K562 treated with DMSO at 1 percent for 24 hours (cell line): ENCODE results near the gene CYP20A1. TPM values are rescaled to one million over a fixed set of nuclear protein-coding genes. Genes with fewer than 3 reads are reported as not detected.

Experiments
- total RNA-seq: library from RNA; unstranded; fragments of 300-600 nt; gene quantifications from 2 replicates; pipeline ENCODE4 v1.2.3, GENCODE V29; 2022; ENCODE audit warnings: low read depth; ENCODE audit not compliant: insufficient read depth

Gene CYP20A1
- 4.9 and 7.8 TPM in 2 replicates for total RNA-seq

GRCh38 chr2:203238704-203239526 lies at the start of gene CYP20A1:
CYP20A1 (plus strand) TSS chr2:203239018; CDS start chr2:203239063, 45 bp downstream.

GRCh38 chr2:203327901-203328759 lies 89.3 kb downstream of the CYP20A1 start, which contains the start of gene ABI2:
ABI2 (plus strand) TSS chr2:203328394; CDS start chr2:203328515, 121 bp downstream.

Other genes with a start within 250 kb of the CYP20A1 start
- gene NBEAL1, start 224.1 kb upstream of the CYP20A1 start, total RNA-seq: 1.7 and 2.4 TPM in 2 replicates
- 21.8 and 30.6 TPM in 2 replicates for gene ABI2, start 89.4 kb downstream of the CYP20A1 start, total RNA-seq